Measurements from ENCODE around the gene LMTK3. TPM values are rescaled to one million over a fixed set of nuclear protein-coding genes. Genes with fewer than 3 reads are reported as not detected.
A peak's percentile ranks its signal among the peaks of the same experiment; 100 is the strongest.

The LMTK3 gene
- total and polyA plus RNA-seq, 2 of the 4 experiments (the other 2 are of a cell fraction): 0.18 to 0.87 TPM

GRCh38 chr19:48516536-48516935 is 4.9 kb upstream of the LMTK3 start:
- ATAC-seq (ENCODE audit: low read depth) (no peak), DNase-seq (no peak)
- BruUV-seq (replicated peaks): no TSS peak
- H2BK5ac ChIP-seq (ENCODE audit: low read depth, low read length, poor library complexity, severe bottlenecking): no peak overlapping the region
- H3K79me1 ChIP-seq (ENCODE audit: low read depth in 1 of 2, low read length in 2 of 2): no peaks in the 10 kb centered on the region
- no peak overlapping the region for H3K4ac ChIP-seq (ENCODE audit: low read depth, low read length)
- H4K8ac ChIP-seq (ENCODE audit: low read depth in 2 of 2, low read length in 2 of 2): no peak overlapping the region
- H3K23ac ChIP-seq (ENCODE audit: low read depth, low read length): no peak overlapping the region
- WGBS, 2 experiments (ENCODE audit: extremely low coverage in 2 of 2, insufficient read length in 1 of 2): 68% methylated on average over 4 of the region's 8 CpGs; no CpG with 5 or more reads in 1 of the 2 experiments
- ChIA-PET CTCF (no interaction called here), POLR2A (ENCODE audit: unreplicated experiment) (no interaction called here)
- no peak overlapping the region for H2AK5ac ChIP-seq (ENCODE audit: low read depth, low read length)
- no peaks in the 10 kb centered on the region for H3K36me3 ChIP-seq (ENCODE audit: control insufficient read depth, insufficient read depth, low read length)
- H3K18ac ChIP-seq (ENCODE audit: low read depth, low read length): no peak overlapping the region
- H4K91ac ChIP-seq (ENCODE audit: insufficient read depth, low read depth, low read length): no peak overlapping the region
- dilution Hi-C loops (cut with HindIII; ENCODE audit: low sequenced_read_pairs, unreplicated experiment) (no loop called here), in situ Hi-C loops (cut with MboI; ENCODE audit: low sequenced_read_pairs) (no loop called here), intact Hi-C loops (cut with micrococcal nuclease) (no loop called here)
- no peak overlapping the region for H3K9ac ChIP-seq (ENCODE audit: low read depth, low read length)
- no peak overlapping the region for H2BK20ac ChIP-seq (ENCODE audit: low read depth, low read length)
- H3K27ac ChIP-seq (ENCODE audit: insufficient read depth, low read length): no peak overlapping the region
- no peak overlapping the region for H2BK15ac ChIP-seq (ENCODE audit: low read depth, low read length)
- H4K20me1 ChIP-seq (ENCODE audit: insufficient read depth, low read length): no peaks in the 10 kb centered on the region
- H4K5ac ChIP-seq (ENCODE audit: low read depth, low read length): no peak overlapping the region
- no peak overlapping the region for H3K56ac ChIP-seq (ENCODE audit: extremely low read depth, insufficient read depth, low read length)
- H3K9me3 ChIP-seq (ENCODE audit: control insufficient read depth, insufficient read depth, low read length): no peaks in the 10 kb centered on the region
- H3K4me1 ChIP-seq (ENCODE audit: control insufficient read depth, insufficient read depth, low read length): no peaks in the 10 kb centered on the region
- peak overlapping the region; percentile 26 for H2AK9ac ChIP-seq (replicated peaks; ENCODE audit: low read depth, low read length, poor library complexity)
- H2BK120ac ChIP-seq (ENCODE audit: low read depth, low read length): no peak overlapping the region
- no peaks in the 10 kb centered on the region for H3K9me1 ChIP-seq (ENCODE audit: insufficient read depth, low read length)
- no peak for TF ChIP-seq MXI1 (IDR thresholded peaks at IDR 0.05; ENCODE audit: borderline replicate concordance, low read depth, low read length)
- TF ChIP-seq MAFK (IDR thresholded peaks at IDR 0.05; ENCODE audit: low read depth, low read length): no peak
- no peak for TF ChIP-seq MAZ (IDR thresholded peaks at IDR 0.05; ENCODE audit: borderline replicate concordance, low read depth, low read length)
- TF ChIP-seq RAD21 (IDR thresholded peaks at IDR 0.05; ENCODE audit: low read length): no peak
- no peak for TF ChIP-seq POLR2A (IDR thresholded peaks at IDR 0.05; ENCODE audit: low read depth, low read length)
- H3K4me2 ChIP-seq (ENCODE audit: low read depth, low read length): no peak overlapping the region
- no peak overlapping the region for H3K4me3 ChIP-seq (ENCODE audit: insufficient read depth, low read depth, low read length)
- peaks cover 13% of the 10 kb centered on the region for H3K27me3 ChIP-seq (ENCODE audit: control insufficient read depth, insufficient read depth, low read length)
- peak overlapping the region; percentile 33 for H2AFZ ChIP-seq (replicated peaks; ENCODE audit: low read length, poor library complexity)
- H3K14ac ChIP-seq (replicated peaks; ENCODE audit: low read depth, low read length): no peak overlapping the region

All from IMR-90 (cell line).